Measurements from ENCODE around the gene THBS2. TPM values are rescaled to one million over a fixed set of nuclear protein-coding genes. Genes with fewer than 3 reads are reported as not detected.

The THBS2 gene
- total RNA-seq, 2 experiments from 2014 or later = not detected

DNA sequence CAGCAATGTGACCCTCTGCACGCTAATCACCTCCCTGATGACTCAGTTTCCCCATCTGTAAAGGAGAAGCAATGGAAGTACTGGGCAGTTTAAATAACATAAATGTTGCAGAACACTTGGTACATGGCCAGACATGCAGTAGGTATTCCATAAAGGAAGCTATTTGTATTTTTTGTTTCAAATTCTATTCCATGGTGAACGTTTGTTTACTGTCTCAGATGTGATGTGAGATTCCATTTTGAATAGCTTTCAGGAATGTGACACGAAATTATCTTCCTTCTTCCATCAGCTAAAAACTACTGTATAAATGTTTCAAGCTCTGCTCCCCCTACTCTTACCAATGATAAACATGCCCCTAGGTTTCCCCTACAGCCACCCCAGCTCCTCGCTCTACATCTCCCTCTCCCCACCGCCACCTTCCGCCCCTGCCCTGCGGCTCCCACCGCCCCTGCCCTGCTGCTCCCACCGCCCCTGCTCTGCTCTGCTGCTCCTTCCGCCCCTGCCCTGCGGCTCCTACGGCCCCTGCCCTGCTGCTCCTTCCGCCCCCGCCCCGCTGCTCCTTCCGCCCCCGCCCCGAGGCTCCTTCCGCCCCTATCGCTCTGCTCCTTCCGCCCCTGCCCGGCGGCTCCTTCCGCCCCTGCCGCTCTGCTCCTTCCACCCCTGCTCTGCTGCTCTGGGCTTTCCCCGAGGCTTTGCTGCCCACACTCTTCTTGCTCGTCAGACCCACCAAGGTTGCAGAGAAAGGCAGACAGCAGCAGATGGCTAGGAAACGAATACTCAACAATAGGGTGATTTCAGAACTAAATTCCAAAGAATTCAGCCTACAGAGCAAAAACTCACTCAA lies 78.9 kb downstream of the THBS2 start:
- Histone ChIP-seq H3K27ac (ENCODE audit: low read depth, low read length, poor library complexity, severe bottlenecking) (no peak overlapping the region), H4K20me1 (ENCODE audit: insufficient read depth, low read length) (no peaks in the 10 kb centered on the region), H3K9me3 (ENCODE audit: low read length) (no peaks in the 10 kb centered on the region), H3K79me2 (ENCODE audit: insufficient read depth, low read depth, low read length) (no peaks in the 10 kb centered on the region), H2AFZ (ENCODE audit: low read length) (no peak overlapping the region), H3K4me3 (ENCODE audit: low read depth, low read length, poor library complexity, severe bottlenecking) (no peak overlapping the region), H3K4me2 (ENCODE audit: low read length) (no peak overlapping the region), H3K9me2 (ENCODE audit: insufficient read depth, low read length) (no peaks in the 10 kb centered on the region), H3K36me3 (ENCODE audit: insufficient read depth, low read length) (no peaks in the 10 kb centered on the region), H3K4me1 (ENCODE audit: insufficient read depth, low read length, poor library complexity, severe bottlenecking) (no peaks in the 10 kb centered on the region)
- intact Hi-C loops (cut with micrococcal nuclease; ENCODE audit: unreplicated experiment) = no loop called here
- DNase-seq (ENCODE audit: low spot score) = no peak
- TF ChIP-seq EZH2phosphoT487 (IDR thresholded peaks at IDR 0.05; ENCODE audit: borderline replicate concordance, low read depth, low read length) (no peak), CTCF (conservative IDR thresholded peaks at IDR 0.05; ENCODE audit: low read length) (no peak)
- no TSS peak for BruUV-seq (replicated peaks)
- ChIA-PET CTCF (ENCODE audit: unreplicated experiment) (no interaction called here), POLR2A (interaction anchor here (0.6 to 0.7 kb wide), 2 partner anchors 52 to 440 kb away, joined by 3 to 5 read pairs; no protein-coding TSS in a partner anchor)

DNA sequence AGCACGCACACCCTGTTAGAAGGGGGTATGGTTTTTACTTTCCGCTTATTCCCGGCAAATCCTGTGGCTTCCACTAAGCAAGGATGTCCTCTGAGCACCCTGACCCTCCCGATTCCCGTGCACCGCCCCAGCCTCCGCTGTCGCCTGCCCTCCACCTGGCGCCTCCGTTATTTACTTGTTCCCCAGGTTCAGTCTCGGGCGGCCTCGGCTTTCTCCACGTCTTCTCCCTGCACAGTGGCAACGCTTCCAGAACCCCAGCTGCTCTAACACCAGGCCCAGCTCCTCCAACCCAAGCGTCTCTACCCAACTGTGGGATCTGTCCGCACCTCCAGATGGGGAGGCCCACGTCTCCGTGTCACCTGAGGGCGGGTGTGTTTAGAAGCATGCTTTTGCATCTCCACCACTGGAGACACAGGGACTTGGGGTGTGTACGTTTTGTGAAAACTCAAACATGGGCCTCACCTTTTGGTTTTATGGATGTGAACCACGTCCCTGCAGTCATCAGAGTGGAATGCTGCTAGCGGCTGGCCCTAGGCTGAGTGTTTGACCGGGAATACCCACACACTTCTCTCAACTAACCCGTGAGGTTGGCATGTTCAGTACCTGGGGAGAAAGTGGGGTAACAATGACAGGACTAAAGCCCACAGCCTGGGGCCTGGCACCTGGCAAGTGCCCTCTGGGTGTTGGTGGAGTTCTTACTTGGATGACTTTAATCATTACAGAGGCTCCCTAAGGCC lies 79.9 kb downstream of the THBS2 start:
- ChIA-PET CTCF (ENCODE audit: unreplicated experiment) (no interaction called here), POLR2A (no interaction called here)
- H3K79me2 ChIP-seq (ENCODE audit: insufficient read depth, low read depth, low read length) = no peaks in the 10 kb centered on the region
- no peak overlapping the region for H3K4me3 ChIP-seq (ENCODE audit: low read depth, low read length, poor library complexity, severe bottlenecking)
- H3K9me3 ChIP-seq (ENCODE audit: low read length) = no peaks in the 10 kb centered on the region
- H4K20me1 ChIP-seq (ENCODE audit: insufficient read depth, low read length) = no peaks in the 10 kb centered on the region
- no TSS peak for BruUV-seq (replicated peaks)
- H3K4me2 ChIP-seq (ENCODE audit: low read length) = no peak overlapping the region
- H3K9me2 ChIP-seq (ENCODE audit: insufficient read depth, low read length) = no peaks in the 10 kb centered on the region
- H2AFZ ChIP-seq (ENCODE audit: low read length) = no peak overlapping the region
- no peak for TF ChIP-seq EZH2phosphoT487 (IDR thresholded peaks at IDR 0.05; ENCODE audit: borderline replicate concordance, low read depth, low read length)
- TF ChIP-seq CTCF (conservative IDR thresholded peaks at IDR 0.05; ENCODE audit: low read length) = no peak
- no peaks in the 10 kb centered on the region for H3K36me3 ChIP-seq (ENCODE audit: insufficient read depth, low read length)
- DNase-seq (ENCODE audit: low spot score) = no peak
- no peaks in the 10 kb centered on the region for H3K4me1 ChIP-seq (ENCODE audit: insufficient read depth, low read length, poor library complexity, severe bottlenecking)
- H3K27ac ChIP-seq (ENCODE audit: low read depth, low read length, poor library complexity, severe bottlenecking) = no peak overlapping the region
- intact Hi-C loops (cut with micrococcal nuclease; ENCODE audit: unreplicated experiment) = no loop called here

All from OCI-LY7 (cell line).